ENCODE measurements around the gene MTR.

The MTR gene

DNA sequence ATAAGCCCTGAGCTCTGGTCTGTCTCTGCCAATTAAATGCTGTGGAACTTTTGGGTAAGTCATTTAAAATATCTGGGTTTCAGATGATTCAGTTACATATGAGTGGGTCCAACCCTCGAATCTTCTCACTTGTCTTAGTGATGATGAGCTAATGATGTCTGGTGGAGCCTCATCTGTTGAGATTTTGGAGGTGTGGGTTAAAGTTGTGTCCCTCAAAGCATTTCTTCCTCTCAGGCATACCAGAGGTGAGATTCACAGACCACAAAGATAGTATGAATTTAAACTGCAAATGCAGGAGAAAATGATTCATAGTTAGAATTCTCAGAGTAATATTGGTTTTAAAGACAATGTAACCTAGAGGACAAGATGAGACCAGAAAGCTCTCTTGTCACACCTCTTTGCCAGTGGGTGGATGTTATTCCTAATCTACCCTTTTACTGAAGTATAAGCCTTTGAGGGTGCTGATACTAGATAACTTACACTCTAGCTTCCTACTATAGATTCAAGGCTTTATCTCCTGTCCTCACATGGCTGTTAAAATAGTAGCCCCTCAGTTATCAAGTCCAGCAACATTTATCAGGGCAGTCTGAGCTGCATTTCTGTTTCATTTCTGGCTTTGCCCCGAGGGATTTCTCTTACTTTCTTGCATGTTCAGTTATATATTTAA lies 118.4 kb downstream of the MTR start:
- peak; percentile 34 for DNase-seq

DNA sequence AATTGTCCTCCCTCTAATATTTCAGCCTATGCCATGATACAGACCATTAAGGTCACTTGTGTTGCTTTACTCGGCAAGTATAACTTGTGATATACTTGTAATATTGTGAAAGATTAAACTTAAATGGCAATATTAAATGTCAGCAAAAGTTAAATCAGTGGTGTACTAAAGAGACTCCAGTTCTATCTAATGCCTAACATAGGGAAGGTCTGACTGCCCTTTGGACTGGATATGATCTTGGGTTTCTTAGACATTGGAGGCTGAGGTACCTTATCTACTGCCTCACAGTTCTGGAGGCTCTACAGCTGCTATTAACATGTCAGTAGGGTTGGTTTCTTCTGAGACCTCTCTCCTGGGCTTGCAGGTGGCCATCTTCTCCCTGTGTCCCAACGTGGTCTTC lies 119.3 kb downstream of the MTR start:
- no peak for DNase-seq

DNA sequence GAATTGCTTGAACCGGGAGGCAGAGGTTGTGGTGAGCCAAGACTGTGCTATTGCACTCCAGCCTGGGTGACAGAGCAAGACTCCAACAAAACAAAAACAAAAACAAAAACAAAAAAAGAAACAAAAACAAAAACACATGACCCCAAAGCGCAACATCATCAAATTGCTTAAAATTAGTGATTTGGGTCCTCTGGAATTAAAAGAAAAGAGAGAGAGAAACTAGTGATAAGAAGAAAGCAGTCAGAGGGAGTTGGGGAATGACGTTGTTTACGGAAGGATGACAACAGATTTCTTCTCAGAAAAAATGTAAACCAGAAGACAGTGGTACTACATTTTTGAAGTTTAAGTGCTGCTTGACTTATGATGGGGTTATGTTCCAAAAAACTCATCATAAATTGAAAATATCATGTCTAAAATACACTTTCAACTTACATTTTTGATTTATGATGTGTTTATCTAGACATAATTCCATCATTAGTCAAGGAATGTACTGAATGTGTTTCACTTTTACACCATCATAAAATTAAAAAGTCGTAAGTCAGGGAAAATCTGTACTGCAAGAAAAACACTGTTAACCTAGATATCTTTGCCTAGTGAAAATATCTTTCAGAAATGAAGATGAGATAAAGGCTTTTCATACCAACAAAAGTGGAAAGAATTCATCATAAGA lies 121.2 kb downstream of the MTR start:
- no peak for DNase-seq

DNA sequence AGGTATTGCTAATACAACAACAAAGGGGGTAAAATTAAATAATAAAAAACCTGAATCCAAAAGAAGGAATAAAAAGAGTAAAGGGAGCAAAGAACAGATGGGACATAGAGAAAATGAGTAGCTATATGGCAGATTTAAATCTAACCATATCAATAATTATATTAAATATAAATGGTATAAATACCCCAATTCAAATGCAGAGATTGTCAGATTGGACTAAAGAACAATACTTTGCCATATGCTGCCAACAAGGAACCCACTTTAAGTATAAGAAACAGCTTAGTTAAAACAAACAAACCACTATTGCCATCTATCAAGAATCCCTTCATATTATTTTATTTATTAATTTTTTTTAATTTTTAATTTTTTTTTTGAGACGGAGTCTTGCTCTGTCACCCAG lies 122.4 kb downstream of the MTR start:
- DNase-seq = no peak

DNA sequence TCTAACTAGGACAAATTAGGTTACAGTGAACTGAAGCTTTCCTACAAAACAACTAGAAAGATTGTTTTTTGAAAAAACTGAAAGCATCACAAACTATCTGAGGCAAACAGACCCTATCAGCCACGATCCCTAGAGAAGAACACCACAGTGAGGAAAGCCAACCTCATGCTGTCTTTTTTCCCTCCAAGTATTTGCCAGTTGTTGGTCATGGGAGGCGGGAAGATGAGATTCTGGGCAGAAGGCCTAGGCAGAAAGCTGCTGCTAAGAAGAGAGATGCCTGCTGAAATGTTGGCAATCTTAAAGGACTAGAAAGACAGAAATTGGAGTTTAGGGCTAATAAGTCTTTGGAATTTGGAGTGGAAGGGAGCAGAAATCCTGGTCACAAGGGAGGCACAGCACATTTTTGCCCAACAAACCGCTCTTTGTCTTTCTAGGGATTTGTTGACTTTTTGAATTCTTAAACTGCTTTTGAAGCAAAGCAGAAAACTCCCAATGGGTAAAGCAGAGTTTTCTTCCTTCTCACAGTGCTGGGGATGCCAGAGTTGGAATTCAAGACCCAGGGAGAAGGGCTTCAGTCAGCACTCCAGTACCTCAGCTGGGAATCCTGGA lies 125.3 kb downstream of the MTR start:
- no peak for DNase-seq

DNA sequence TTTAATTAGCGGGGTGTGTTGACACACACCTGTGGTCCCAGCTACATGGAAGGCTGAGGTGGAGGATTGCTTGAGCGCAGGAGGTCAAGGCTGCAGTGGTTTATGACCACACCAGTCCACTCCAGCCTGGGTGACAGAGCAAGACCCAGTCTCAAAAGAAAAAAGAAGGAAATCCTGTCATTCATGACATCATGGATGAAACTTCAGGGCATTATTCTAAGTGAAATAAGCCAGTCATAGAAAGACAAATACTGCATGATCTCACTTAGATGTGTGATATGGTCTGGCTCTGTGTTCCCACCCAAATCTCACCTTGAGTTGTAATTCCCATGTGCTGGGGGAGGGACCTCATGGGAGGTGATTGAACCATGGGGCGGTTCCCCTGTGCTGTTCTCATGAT lies 126.5 kb downstream of the MTR start:
- no peak for DNase-seq

DNA sequence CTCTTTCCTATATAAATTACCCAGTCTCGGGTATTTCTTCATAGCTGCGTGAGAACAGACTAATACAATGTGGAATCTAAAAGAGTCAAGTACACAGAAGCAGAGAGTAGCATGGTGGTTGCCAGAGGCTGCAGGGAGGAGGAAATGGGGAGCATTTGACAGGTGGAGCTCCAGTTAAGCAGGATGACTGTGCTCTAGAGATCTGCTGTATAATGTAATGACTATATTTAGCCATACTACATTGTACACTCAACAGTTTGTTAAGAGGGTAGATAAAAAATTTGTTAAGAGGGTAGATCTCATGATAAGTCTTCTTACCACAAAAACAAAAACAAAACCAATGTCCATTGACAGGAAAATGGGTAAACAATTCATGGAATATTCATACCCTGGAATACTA lies 127.1 kb downstream of the MTR start:
- no peak for DNase-seq

DNA sequence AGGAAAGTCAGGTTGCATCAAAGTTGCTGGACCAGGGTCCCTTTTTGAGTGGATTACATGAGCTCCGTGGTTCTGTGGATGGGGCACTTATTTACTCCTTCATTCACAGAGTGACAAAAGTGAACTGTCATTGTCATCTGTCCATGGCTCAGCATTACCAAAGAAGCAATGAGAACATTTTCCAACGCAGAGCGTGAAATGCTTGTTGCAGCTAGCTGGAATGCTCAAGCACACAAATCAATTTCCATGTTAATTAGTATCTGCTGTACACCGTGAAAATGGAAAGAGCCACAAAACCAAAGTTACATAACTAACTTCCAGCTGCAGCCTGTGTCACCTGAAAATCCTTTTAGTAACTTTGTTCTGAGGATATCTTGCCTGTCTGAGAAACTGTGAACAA lies 130.3 kb downstream of the MTR start:
- no peak for DNase-seq

DNA sequence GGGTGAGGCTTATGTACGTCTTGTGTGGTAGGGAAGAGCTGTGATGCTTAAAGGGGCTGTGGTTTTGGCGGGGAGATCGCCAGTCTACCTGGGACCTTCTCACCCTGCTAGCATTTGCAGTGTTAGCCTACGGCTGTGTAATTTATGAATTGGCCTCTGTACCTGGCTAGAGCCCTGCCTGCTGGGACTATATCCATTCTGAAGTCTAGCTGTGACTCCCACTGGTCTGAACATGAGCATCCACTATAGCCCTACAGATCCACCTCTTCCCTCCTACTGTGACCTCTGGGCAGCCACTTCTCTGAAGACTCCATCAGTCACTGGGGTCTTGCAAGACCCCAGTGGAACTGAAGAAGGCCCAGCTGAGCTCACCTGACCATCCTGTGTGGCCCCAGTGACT lies 135.4 kb downstream of the MTR start:
- DNase-seq = no peak

DNA sequence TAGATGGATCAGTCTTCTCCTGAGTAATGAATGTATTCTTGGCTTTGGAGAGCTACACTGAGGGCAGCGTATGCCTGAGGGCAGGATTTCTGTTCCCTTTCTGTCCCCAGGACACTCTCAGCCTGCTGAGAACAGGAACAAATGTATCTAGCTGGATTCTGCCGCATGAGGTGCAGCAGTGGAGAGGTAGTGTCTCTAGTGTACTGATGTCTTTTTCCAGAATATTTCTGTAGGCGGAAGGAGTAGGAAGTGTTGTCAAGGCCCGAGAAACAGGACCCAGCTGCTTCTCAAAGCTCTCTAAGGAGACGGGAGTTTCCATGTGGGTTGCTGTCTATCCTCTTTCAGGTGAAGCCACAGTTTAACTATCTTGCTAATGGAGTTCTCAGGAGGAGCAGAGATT lies 143.7 kb downstream of the MTR start:
- no peak for DNase-seq

DNA sequence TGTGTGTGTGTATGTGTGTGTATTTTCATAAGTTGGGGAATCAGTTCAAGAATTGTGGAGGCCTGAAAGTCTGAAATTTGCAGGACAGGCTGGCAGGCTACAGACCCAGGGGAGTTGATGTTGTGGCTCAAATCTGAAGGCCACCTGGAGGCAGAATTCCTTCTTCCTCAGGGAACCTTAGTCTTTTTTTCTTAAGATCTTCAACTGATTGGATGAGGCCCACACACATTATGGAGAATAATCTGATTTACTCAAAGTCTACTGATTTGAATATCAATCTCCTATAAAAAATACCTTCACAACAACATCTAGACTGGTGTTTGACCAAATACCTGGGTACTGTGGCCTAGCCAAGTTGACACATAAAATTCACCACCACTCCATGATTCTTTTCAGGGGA lies 147.3 kb downstream of the MTR start:
- no peak for DNase-seq

DNA sequence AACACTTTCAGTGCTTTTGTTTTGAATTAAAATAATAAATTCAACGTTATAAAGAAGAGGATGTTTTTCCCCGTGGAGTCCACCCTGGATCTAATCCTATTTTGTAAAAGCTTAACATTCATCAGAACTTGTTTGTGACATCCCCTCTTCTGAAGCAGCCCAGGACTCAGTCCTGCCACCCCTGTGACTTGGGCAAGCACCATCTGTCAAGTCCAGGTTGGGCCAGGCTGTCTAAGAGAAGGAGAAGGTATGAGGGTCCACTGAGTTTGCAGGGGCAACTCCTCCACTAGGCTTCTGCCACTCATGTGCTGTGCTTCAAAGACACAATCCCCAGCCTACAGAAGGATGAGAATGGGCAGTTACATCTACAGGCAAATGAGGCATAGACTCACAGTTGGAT lies 149.5 kb downstream of the MTR start:
- no peak for DNase-seq

DNA sequence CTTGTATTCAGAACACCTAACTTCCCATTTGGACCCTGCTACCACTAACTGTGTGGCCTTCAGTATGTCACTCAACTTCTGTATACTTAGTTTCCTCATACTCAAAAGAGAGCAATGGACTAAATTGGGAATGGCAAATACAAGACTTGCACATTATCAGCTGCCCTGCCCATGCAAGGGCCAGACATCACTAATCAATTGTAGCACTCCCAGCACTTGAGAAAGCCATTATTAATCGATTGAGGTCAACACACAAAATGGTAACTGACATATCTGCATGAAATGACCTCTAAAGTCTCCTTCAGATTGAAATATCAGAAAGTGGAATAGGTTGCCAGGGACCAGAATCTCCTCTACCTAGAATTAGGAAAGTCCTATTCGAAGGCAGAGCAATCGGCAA lies 149.9 kb downstream of the MTR start:
- no peak for DNase-seq

DNA sequence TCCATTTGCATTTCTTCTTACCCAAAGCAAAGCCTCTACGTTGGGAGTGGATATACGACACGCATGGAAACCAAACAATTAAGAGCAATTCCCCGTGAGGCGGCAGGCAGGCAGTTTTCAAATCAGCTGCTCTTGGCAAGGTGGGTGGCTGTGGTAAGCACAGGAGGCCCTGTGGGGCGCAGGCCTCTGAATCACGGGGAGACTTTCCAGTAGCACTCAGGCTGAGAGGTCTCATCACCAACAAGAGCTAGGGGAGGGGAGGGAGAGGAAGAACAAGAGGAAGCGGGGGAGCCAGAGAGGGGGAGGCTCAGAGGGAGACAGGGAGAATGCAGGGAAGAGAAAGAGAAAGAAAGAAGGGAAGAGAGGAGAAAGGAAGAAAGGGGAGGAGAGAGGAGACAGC lies 152.7 kb downstream of the MTR start:
- DNase-seq = no peak

DNA sequence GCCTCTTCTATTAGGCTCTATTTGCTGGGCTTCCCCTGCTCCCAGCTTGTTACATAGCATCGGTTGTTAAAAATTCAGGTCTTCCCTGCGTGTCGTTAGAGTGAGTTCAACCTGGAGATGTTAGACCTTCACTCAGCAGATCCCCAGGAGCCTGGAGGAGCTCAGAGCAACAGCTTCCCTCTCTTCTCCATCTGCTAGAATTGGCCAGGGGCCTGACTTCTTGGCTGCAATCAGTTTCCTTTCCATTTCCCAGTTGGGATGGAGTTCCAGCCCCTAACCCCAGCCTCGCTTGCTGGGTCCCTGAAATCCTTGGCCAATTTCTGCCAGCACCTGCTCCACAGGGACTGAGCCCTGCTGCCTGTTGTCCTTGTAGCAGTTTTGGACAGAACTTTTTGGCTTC lies 153.3 kb downstream of the MTR start:
- DNase-seq = no peak

DNA sequence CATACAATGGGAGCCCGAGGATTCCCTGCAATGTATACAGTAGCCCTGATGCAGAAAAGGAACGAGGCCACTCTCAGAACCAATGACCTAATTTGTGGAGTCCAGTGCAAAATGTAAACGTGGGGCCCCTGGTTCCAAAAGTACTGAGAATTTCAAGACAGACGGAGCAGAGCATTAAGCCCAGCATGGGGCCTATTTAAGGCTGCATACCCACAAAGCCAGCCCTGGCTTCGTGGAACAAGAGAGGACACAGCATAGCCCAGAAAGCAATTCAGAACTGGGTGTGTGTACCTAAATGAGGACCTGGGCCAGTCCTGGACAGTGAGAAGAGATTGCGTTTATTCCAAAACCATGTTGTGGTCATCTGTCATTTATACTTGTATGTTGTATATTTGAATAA lies 153.9 kb downstream of the MTR start:
- DNase-seq = no peak

DNA sequence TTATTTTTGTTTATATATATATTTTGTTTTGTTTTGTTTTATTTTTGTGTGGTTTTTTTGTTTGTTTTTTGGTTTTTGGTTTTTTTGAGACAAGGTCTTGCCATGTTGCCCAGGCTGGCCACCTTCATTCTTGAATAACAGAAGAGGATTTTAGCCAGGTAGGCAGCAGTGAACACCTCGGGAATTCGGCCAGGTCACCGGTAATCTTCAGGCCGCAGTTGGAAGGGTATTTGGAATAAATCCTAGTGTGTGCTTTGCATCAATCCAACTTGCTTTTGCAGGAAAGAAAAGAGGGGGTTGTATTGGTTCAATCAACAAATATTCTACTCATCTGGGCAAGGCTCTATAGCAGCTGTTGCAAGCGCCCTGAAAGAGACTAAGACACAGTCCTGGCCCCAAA lies 155.3 kb downstream of the MTR start:
- no peak for DNase-seq

DNA sequence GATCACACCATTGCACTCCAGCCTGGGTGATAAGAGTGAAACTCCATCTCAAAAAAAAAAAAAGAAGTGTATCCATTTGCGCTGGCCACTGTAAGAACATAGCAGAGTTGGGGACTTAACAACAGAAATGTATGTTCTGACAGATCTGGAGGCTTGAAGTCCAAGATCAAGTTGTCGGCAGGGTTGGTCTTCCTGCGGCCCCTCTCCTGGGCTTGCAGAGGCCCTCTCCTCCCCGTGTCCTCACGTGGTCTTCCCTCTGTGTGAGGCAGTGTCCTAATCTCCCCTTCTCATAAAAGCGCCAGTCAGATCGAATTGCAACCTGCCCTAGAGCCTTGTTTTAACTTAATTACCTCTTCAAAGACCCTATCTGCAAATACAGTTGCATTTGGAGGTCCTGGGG lies 156.6 kb downstream of the MTR start:
- DNase-seq = no peak

DNA sequence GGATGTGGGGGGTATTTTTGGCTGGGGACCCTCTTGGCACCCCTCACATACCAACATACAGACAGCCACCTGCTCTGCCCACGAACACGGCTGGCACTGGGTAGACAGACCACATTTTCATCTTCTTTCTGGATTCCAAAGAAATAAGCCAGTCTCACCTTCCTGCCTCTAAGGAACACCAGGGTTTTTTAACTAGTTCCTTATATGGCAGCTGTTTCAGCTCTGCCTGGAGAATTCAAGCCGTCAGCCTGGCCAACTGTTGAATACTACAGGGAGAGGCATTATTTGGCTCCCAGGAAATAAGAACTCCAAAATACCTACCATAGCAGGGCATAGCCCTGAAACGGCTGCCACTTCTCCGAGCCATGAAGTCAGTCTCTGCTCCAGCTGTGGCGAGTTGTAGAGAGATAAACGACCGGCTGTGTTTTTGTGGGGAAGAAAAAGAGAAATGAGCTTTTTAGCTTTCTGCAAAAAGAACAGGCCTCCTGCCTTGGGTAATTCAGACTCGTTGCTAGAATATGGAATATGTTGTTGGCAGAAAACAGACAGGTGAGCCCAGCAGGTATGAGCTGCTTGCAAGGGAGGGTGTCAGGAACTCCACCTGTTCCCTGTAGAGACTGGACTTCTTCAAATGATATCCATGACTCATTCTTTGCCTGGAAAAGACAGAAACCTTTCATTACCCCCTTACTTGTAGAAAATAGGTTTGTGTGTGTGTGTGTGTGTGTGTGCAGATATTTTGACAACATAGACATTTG lies 157.3 kb downstream of the MTR start:
- DNase-seq = no peak

DNA sequence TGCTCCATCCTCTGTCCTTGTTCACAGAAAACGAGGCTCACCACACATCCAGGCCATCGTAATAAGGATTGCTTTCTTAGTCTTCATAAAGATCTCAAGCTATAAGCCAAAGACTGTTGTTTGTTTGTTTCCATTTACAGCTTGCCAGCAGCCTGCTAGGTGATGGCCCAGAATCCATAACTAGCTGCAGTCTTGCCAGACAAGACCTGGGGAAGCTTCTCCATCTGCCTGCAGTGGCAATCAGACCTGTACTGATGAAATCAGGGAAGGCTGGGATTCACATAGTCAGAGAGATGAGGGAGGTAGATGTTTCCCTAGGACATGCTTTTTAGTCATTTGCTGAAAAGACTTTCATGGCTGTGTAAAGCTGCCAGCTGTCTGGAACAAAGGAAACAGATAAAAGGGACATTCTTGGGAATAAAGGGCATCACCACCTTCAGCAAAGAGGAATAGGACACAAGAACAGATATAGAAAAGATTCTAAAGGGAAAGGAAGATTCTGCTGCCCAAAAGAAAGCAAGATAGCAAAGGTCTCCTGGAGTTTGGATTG lies 158.1 kb downstream of the MTR start:
- no peak for DNase-seq

Data from fibroblast of skin of right quadriceps (primary cell).